Mammary epithelial cell (primary cell): ENCODE measurements around the gene ATG7.

Experiments used
- EZH2 ChIP-seq: IDR thresholded peaks from 2 replicates; pipeline ENCODE4 v1.6.1; 2012; ENCODE audit warnings: low read length, inconsistent platforms, borderline replicate concordance
- TF ChIP-seq, protein P1 (sequence below), 2 donors: IDR thresholded peaks in 1 of 2; conservative IDR thresholded peaks in 1 of 2; 2 replicates each; pipeline ENCODE4 v1.5.1; 2011 to 2012; ENCODE audit warnings: inconsistent platforms in 2 of 2, low read length in 2 of 2, mild to moderate bottlenecking in 2 of 2, control low read depth in 1 of 2, low read depth in 1 of 2; ENCODE audit not compliant: insufficient read depth in 1 of 2; ENCODE audit errors: extremely low read depth in 1 of 2

DNA sequence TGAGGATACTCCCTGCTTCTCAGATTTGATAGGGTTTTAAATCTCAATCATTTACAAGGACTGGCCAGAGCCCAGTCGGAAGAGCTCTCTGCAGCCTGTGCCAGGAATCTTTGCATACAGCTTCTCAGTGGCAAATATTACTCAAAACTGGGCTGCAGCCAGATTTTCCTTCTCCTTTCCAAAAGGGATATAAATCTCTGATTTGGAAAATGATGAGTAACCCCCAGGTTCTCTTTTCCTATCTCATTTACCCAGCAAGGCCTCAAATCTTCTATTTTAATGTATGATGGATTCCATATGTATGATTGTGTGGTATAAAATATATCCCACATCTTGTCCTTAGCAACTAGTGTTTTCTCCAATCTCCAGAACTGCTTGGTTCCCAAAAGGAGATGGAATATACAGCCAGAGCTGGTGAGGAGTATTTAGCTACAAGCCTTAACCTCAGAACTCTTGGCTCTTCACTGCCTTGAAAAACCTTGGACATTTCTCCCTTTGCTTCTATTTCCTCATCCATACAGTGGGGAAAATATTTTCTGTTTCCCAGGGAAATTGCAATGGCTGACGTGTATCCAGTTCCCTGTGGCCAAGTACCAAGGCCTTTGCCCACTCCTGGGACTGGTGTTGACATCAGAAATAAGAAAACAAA lies 114.4 kb downstream of the ATG7 start:
- TF ChIP-seq, protein P1, sequence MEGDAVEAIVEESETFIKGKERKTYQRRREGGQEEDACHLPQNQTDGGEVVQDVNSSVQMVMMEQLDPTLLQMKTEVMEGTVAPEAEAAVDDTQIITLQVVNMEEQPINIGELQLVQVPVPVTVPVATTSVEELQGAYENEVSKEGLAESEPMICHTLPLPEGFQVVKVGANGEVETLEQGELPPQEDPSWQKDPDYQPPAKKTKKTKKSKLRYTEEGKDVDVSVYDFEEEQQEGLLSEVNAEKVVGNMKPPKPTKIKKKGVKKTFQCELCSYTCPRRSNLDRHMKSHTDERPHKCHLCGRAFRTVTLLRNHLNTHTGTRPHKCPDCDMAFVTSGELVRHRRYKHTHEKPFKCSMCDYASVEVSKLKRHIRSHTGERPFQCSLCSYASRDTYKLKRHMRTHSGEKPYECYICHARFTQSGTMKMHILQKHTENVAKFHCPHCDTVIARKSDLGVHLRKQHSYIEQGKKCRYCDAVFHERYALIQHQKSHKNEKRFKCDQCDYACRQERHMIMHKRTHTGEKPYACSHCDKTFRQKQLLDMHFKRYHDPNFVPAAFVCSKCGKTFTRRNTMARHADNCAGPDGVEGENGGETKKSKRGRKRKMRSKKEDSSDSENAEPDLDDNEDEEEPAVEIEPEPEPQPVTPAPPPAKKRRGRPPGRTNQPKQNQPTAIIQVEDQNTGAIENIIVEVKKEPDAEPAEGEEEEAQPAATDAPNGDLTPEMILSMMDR (conservative IDR thresholded peaks at IDR 0.05 in 1 of 2, IDR thresholded peaks at IDR 0.05 in 1 of 2; ENCODE audit: extremely low read depth in 1 of 2, insufficient read depth in 1 of 2, low read depth in 1 of 2, low read length in 2 of 2), result no peak
- TF ChIP-seq EZH2, result no peak
